ENCODE data around the gene IGSF22. TPM values are rescaled to one million over a fixed set of nuclear protein-coding genes. Genes with fewer than 3 reads are reported as not detected.
A peak's percentile ranks its signal among the peaks of the same experiment; 100 is the strongest.

The IGSF22 gene
- total RNA-seq, 4 donors from 2014 or later = 0.17 to 0.23 TPM; not detected in 2

- 65% methylated on average over 3 of the region's 3 CpGs for WGBS
- intact Hi-C loops (cut with DNase I) = loop anchor here (5.0 kb wide), 1 partner anchor 63 kb away; no protein-coding TSS in a partner anchor
- H3K4me3 ChIP-seq = peak overlapping the region; percentile 90 to 98 (median 95)
- no peaks in the 10 kb centered on the region for H3K27me3 ChIP-seq
- no peaks in the 10 kb centered on the region for H3K9me3 ChIP-seq
- TF ChIP-seq CTCF (IDR thresholded peaks at IDR 0.05) = no peak
- no peak for TF ChIP-seq EP300 (IDR thresholded peaks at IDR 0.05)
- peak in 1 of 2 donors; percentile 10 for TF ChIP-seq POLR2AphosphoS5 (IDR thresholded peaks at IDR 0.05)
- no peak for TF ChIP-seq POLR2A (IDR thresholded peaks at IDR 0.05; ENCODE audit: low read depth)
- peaks cover 5 to 19% (median 17%) of the 10 kb centered on the region in 4 donors for H3K36me3 ChIP-seq
- peaks cover 18 to 31% (median 27%) of the 10 kb centered on the region in 4 donors for H3K4me1 ChIP-seq
- no peak for DNase-seq (ENCODE audit: extremely low spot score)
- H3K27ac ChIP-seq (replicated peaks in 1 of 4) = peak overlapping the region in 3 of 4 donors; percentile 85 to 88 (median 87)
Observed at GRCh38 chr11:18699848-18700261, 26.1 kb downstream of the IGSF22 start.

DNA sequence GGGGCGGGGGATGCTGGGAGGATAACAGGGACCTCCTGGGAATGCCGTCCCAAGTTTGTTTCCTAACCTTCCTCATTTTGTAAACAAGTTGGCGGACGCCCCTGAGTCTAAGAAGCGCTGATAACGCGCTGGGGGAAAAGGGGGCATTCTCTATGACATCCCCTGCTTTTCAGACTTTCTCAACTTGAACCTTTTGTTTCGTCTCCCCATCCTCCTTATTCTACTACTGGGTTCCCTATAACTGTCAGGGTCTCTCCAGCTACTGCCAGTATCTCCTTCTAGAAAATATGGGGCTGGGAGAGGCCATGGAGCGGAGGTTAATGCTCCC is 26.8 kb downstream of the IGSF22 start:
- DNase-seq (ENCODE audit: extremely low spot score) = no peak
- TF ChIP-seq CTCF (IDR thresholded peaks at IDR 0.05) (no peak), POLR2AphosphoS5 (IDR thresholded peaks at IDR 0.05) (no peak), EP300 (IDR thresholded peaks at IDR 0.05) (no peak), POLR2A (IDR thresholded peaks at IDR 0.05; ENCODE audit: low read depth) (no peak)
- peak overlapping the region; percentile 85 to 88 (median 86) for H3K27ac ChIP-seq (replicated peaks in 1 of 4)
- intact Hi-C loops (cut with DNase I) = loop anchor here (5.0 kb wide), 1 partner anchor 62 kb away; no protein-coding TSS in a partner anchor
- peak overlapping the region; percentile 90 to 98 (median 95) for H3K4me3 ChIP-seq
- H3K27me3 ChIP-seq = no peaks in the 10 kb centered on the region
- peaks cover 5 to 19% (median 17%) of the 10 kb centered on the region in 4 donors for H3K36me3 ChIP-seq
- no peaks in the 10 kb centered on the region for H3K9me3 ChIP-seq
- peaks cover 17 to 29% (median 25%) of the 10 kb centered on the region in 4 donors for H3K4me1 ChIP-seq
- WGBS = 15% methylated on average over 8 of the region's 9 CpGs

- Histone ChIP-seq H3K27ac (replicated peaks in 1 of 4) (peak within 1 kb of the TSS; percentile 85 to 88 (median 86)), H3K9me3 (no peaks in the 10 kb centered on the region), H3K4me1 (peaks cover 17 to 29% (median 23%) of the 10 kb centered on the region in 4 donors), H3K36me3 (peaks cover 5 to 19% (median 17%) of the 10 kb centered on the region in 4 donors), H3K27me3 (no peaks in the 10 kb centered on the region), H3K4me3 (peak within 1 kb of the TSS; percentile 90 to 98 (median 95))
- TF ChIP-seq POLR2A (IDR thresholded peaks at IDR 0.05; ENCODE audit: low read depth) (peak; percentile 29), CTCF (IDR thresholded peaks at IDR 0.05) (no peak), POLR2AphosphoS5 (IDR thresholded peaks at IDR 0.05) (peak; percentile 75 to 88)
- WGBS = 2% methylated on average over 22 of the region's 98 CpGs
- intact Hi-C loops (cut with DNase I) = loop anchor here (5.0 kb wide), 1 partner anchor 61 kb away; no protein-coding TSS in a partner anchor
- DNase-seq (ENCODE audit: extremely low spot score) = peak; percentile 98
Observed at GRCh38 chr11:18698341-18699268, 27.4 kb downstream of the IGSF22 start, which contains the start of gene TMEM86A. Gene TMEM86A, plus strand, starts transcription at chr11:18698779. Its CDS starts 108 bp downstream, at chr11:18698887.

- Histone ChIP-seq H3K27me3 (no peaks in the 10 kb centered on the region), H3K36me3 (peaks cover 5 to 16% (median 15%) of the 10 kb centered on the region in 4 donors), H3K27ac (replicated peaks in 1 of 4) (peak overlapping the region; percentile 85 to 88 (median 86)), H3K9me3 (no peaks in the 10 kb centered on the region), H3K4me3 (no peak overlapping the region), H3K4me1 (peaks cover 17 to 29% (median 19%) of the 10 kb centered on the region in 4 donors)
- intact Hi-C loops (cut with DNase I) = loop anchor here (5.0 kb wide), 1 partner anchor 60 kb away; no protein-coding TSS in a partner anchor
- TF ChIP-seq CTCF (IDR thresholded peaks at IDR 0.05) (no peak), POLR2A (IDR thresholded peaks at IDR 0.05; ENCODE audit: low read depth) (no peak), EP300 (IDR thresholded peaks at IDR 0.05) (no peak), POLR2AphosphoS5 (IDR thresholded peaks at IDR 0.05) (no peak)
- WGBS = 88% methylated on average over 4 of the region's 4 CpGs
- no peak for DNase-seq (ENCODE audit: extremely low spot score)
Observed at GRCh38 chr11:18697576-18697975, 28.4 kb downstream of the IGSF22 start.
